Cardiac muscle cell (in vitro differentiated cells and primary cell): Measurements from ENCODE around the gene SSBP3. TPM values are rescaled to one million over a fixed set of nuclear protein-coding genes. Genes with fewer than 3 reads are reported as not detected.
A peak's percentile ranks its signal among the peaks of the same experiment; 100 is the strongest.

Experiments
- DNase-seq, 2 donors: peaks; one replicate each; pipeline versions ENCODE4 v3.0.0 to v3.0.0-alpha.2; 2010 to 2017; ENCODE audit warnings: low read depth in 1 of 2, low spot score in 1 of 2
- H3K27ac ChIP-seq: fragments of 200-600 bp; sonication (generic); 2 replicates; pipeline ENCODE4 v1.5.1; 2016
- H3K27me3 ChIP-seq: fragments of 200-600 bp; sonication (generic); 2 replicates; pipeline ENCODE4 v1.6.0; 2016; ENCODE audit warnings: control low read depth
- H3K36me3 ChIP-seq: fragments of 200-600 bp; sonication (generic); 2 replicates; pipeline ENCODE4 v1.5.1; 2016; ENCODE audit warnings: control low read depth
- H3K4me1 ChIP-seq: fragments of 200-600 bp; sonication (generic); 2 replicates; pipeline ENCODE4 v1.8.1; 2017; ENCODE audit warnings: low read depth, mild to moderate bottlenecking, mixed run types
- H3K4me3 ChIP-seq: fragments of 200-600 bp; sonication (generic); 2 replicates; pipeline ENCODE4 v1.5.1; 2016; ENCODE audit warnings: mild to moderate bottlenecking
- H3K9me3 ChIP-seq: fragments of 200-600 bp; sonication (generic); 2 replicates; pipeline ENCODE4 v1.5.1; 2017; ENCODE audit warnings: low read depth, mild to moderate bottlenecking, control low read depth
- polyA plus RNA-seq: library from polyadenylated mRNA; unstranded; fragments of >200 nt; fragmentation: Nextera tagmentation; extraction: Ambion mirVana; gene quantifications from 2 replicates; pipeline ENCODE4 v1.2.1, GENCODE V29; 2016
- total RNA-seq: library from RNA; depleted of rRNA; stranded (reverse); fragments of >200 nt; gene quantifications from 2 replicates; pipeline ENCODE4 v1.2.3, GENCODE V29; 2016
- TF ChIP-seq, protein P1 (sequence below): IDR thresholded peaks from 2 replicates; pipeline ENCODE4 v1.5.1; 2012; ENCODE audit warnings: low read depth, mild to moderate bottlenecking, low read length

SSBP3 gene
- total and polyA plus RNA-seq, 2 experiments from 2014 or later = 40.2 to 81.0 TPM

DNA sequence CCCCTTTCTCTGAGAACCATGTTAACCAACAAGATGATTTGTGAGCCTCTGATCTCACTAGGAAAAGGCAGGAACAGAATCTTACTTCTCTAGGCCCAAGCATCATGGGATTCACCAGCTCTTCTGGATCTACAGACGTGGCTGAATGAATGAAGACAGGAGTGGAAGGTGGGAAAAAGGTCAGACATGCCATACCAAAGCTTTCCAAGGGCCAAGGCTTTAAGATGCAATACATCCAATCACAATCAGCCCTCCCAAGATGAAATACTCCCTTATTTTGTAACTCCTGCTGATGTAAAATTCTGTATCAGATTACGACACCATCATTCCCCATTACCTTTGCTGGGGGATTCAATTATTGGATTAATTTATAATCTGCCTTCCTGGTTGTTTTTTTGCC, 80.9 kb downstream of the SSBP3 start:
- peak overlapping the region; percentile 44 for H3K27ac ChIP-seq
- H3K4me3 ChIP-seq = no peak overlapping the region
- TF ChIP-seq, protein P1, sequence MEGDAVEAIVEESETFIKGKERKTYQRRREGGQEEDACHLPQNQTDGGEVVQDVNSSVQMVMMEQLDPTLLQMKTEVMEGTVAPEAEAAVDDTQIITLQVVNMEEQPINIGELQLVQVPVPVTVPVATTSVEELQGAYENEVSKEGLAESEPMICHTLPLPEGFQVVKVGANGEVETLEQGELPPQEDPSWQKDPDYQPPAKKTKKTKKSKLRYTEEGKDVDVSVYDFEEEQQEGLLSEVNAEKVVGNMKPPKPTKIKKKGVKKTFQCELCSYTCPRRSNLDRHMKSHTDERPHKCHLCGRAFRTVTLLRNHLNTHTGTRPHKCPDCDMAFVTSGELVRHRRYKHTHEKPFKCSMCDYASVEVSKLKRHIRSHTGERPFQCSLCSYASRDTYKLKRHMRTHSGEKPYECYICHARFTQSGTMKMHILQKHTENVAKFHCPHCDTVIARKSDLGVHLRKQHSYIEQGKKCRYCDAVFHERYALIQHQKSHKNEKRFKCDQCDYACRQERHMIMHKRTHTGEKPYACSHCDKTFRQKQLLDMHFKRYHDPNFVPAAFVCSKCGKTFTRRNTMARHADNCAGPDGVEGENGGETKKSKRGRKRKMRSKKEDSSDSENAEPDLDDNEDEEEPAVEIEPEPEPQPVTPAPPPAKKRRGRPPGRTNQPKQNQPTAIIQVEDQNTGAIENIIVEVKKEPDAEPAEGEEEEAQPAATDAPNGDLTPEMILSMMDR = no peak
- H3K27me3 ChIP-seq = no peaks in the 10 kb centered on the region
- H3K36me3 ChIP-seq = no peaks in the 10 kb centered on the region
- H3K4me1 ChIP-seq = peaks cover 76% of the 10 kb centered on the region
- no peaks in the 10 kb centered on the region for H3K9me3 ChIP-seq
- DNase-seq = peak in 1 of 2 donors; percentile 32

DNA sequence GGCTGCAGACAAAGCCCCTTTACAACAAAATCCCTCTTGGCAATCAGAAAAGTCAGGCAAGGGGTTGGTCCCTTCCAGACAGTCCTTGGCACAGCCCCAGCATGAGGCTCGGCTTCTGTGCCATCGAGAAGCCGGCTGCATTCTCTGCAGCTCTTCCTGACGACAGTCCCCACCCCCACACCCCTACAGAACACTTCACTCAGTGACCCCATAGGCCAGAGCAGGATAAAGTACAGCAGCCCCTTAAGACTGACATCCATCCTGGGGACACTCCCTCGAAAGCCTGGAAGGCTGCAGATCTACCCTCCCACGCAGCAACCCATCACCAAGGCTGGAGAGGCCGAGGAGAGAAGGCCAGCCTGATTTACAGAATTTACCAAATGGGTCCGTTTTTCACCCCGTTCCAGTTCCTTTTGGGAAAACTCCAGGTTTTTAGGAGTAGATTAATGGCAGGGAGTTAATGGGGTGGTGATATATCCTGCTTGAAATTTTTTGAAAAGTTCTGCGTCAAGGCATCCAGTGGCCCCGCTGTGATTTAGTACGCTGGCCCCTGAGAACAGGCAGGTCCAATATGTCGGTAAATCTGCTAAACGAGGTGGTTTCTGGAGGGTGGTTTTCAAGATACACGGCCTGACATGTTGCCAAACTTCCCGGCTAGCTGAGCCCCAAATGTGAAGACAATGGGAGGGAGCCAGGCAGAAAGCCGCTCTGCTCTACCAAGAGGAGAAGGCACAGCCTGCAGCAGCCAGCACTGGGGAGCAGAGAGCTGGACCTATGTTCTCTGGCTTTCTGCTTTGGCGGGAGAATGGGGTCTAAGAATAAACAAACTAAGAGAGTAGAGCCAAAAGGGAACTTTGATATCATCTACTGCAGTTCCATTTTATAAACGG, 81.7 kb downstream of the SSBP3 start:
- no peaks in the 10 kb centered on the region for H3K36me3 ChIP-seq
- peak overlapping the region; percentile 44 for H3K27ac ChIP-seq
- H3K27me3 ChIP-seq = no peaks in the 10 kb centered on the region
- DNase-seq = peak; percentile 57 to 70
- no peak overlapping the region for H3K4me3 ChIP-seq
- TF ChIP-seq, protein P1 = no peak
- H3K9me3 ChIP-seq = no peaks in the 10 kb centered on the region
- H3K4me1 ChIP-seq = peaks cover 69% of the 10 kb centered on the region

DNA sequence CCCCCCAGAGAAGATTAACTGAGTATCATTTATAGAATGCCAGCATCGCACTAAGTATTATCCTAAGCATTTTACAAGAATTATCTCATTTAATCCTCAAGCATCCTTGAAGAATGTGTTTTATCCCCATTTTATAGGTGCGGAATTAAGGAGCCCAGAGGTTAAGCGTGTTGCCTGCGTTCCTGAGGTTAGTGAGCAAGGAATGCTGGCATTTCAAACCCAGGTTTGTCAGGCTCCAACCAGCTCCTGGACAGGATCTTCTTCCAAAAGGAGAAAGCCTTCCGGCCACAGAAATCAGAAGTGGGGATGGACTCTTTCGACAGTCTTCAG, 82.3 kb downstream of the SSBP3 start:
- no peaks in the 10 kb centered on the region for H3K9me3 ChIP-seq
- H3K27ac ChIP-seq = peak overlapping the region; percentile 44
- no peak for DNase-seq
- no peak overlapping the region for H3K4me3 ChIP-seq
- no peaks in the 10 kb centered on the region for H3K36me3 ChIP-seq
- TF ChIP-seq, protein P1 = no peak
- no peaks in the 10 kb centered on the region for H3K27me3 ChIP-seq
- H3K4me1 ChIP-seq = peaks cover 63% of the 10 kb centered on the region

DNA sequence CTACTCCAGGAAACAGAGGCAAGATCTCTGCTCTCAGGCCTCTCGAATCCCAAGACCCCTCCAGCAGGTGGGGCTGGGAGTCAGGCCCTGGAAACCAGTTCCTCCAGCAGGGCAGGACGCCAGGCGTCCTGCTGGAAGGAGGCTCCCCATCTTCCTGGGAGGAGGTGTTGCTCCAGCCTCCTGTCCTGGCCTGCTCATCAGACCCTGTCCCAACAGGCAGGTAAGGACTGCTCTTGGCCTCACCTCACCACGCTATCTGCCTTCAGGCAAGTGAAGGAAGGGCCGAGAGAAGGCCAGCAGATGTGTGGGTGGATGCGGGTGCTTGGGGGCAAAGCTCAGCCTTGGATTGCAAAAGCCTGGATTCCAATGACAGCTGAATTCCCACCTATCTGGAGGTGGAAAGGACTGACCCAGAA, 82.9 kb downstream of the SSBP3 start:
- no peaks in the 10 kb centered on the region for H3K9me3 ChIP-seq
- H3K36me3 ChIP-seq = no peaks in the 10 kb centered on the region
- peaks cover 58% of the 10 kb centered on the region for H3K4me1 ChIP-seq
- no peaks in the 10 kb centered on the region for H3K27me3 ChIP-seq
- no peak for DNase-seq
- TF ChIP-seq, protein P1 = peak; percentile 17
- no peak overlapping the region for H3K4me3 ChIP-seq
- H3K27ac ChIP-seq = peak overlapping the region; percentile 23

DNA sequence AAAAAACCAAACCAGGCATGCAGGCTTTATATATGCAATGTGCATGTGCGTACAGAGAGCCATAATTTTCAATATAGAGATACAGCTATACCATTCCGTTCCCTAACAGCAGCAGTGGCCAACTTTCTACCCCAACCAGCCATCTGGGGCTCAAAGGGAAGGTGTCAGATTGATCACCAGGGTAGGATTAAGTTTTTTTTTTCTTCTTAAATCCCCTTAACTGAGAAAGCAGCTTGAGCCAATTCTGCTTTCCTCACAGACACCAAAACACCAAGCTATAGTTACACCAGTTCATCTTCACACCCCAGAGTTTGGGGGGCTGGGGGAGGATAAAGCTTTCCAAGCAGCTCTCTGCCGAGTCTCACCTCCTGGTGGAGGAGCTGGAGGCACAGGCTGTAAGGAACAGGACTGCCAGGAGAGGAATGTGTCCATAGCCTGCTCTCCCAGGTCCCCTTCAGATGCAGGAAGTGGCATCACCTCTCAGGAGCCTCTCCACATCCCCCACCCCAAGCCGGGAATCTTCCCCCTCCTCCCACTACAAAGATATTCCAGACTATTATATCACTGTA, 87.9 kb downstream of the SSBP3 start:
- H3K27ac ChIP-seq = no peak overlapping the region
- DNase-seq = no peak
- no peaks in the 10 kb centered on the region for H3K27me3 ChIP-seq
- no peak overlapping the region for H3K4me3 ChIP-seq
- H3K9me3 ChIP-seq = no peaks in the 10 kb centered on the region
- H3K36me3 ChIP-seq = no peaks in the 10 kb centered on the region
- TF ChIP-seq, protein P1 = no peak
- H3K4me1 ChIP-seq = peaks cover 26% of the 10 kb centered on the region
